NCI-H82 treated with DMSO at 0.1 percent for 48 hours (cell line): Measurements from ENCODE around the gene MT1F.
"Not testable (repeated sequence)": the region's sequence is repeated elsewhere in the genome, so short reads cannot be mapped to it uniquely, and the experiment has no call there.

Source experiments
- DNase-seq: peaks from one replicate; lab custom pipeline; 2025; ENCODE audit not compliant: unreplicated experiment; lab: John Stamatoyannopoulos, UW

Gene MT1F

DNA sequence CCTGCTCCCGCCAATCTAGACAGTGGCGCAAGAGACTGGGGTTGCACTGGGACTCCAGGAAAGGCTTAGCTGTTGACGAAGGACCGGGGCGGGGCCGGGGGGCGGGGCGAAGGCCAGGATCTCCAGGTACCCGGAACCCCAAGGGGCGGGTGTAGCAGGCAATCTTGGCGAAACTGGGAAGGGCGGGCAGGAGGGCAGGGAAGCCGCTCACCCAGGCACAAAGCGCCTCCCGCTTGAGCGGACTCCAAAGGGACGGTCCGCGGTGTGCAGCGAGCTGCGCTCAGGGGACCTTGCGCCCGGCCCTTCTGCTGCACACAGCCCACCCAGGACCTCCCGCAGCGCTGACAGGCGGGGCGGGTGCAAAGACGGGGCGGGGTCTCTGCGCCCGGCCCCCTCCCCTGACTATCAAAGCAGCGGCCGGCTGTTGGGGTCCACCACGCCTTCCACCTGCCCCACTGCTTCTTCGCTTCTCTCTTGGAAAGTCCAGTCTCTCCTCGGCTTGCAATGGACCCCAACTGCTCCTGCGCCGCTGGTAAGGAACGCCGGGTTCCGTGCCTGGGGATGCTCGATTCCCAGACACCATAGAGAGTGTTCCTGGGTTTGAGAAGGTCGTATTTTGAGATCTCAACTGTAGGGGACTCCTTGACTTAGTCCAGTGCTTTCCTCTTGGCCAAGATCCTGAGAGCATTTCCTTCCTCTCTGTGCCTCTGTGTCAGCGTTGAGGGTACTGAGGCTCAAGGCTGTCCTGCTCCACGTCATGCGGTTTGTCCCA is at the start of gene MT1F:
Gene MT1F (plus strand): TSS at position 405 of the 772 bp plus-strand sequence. CDS start 100 bp downstream, at position 505.
- peak; percentile 8 for DNase-seq

DNA sequence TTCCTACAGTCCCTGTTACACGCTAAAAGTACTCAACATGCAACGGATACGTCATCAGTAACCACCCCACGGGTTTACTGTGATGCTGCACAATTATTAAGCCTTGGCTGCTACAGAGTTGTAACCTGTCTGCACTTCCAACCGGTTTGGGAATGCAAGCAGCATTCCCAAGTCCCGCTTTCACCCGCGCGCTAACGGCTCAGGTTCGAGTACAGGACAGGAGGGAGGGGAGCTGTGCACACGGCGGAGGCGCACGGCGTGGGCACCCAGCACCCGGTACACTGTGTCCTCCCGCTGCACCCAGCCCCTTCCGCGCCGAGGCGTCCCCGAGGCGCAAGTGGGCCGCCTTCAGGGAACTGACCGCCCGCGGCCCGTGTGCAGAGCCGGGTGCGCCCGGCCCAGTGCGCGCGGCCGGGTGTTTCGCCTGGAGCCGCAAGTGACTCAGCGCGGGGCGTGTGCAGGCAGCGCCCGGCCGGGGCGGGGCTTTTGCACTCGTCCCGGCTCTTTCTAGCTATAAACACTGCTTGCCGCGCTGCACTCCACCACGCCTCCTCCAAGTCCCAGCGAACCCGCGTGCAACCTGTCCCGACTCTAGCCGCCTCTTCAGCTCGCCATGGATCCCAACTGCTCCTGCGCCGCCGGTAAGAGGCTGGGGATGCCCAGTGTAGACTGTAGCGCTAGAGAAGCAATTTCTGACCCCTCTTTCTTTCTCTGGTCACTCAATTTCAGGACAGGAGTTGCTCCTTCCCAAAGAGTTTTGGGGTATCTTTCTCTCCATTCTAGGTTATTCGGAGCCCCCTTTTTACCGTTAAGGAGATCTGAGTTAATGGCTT is 49.5 kb upstream of the MT1F start, which contains the start of gene MT2A:
Gene MT2A (plus strand): TSS at position 542 of the 833 bp plus-strand sequence. CDS start 72 bp downstream, at position 614.
- DNase-seq: peak; percentile 86

DNA sequence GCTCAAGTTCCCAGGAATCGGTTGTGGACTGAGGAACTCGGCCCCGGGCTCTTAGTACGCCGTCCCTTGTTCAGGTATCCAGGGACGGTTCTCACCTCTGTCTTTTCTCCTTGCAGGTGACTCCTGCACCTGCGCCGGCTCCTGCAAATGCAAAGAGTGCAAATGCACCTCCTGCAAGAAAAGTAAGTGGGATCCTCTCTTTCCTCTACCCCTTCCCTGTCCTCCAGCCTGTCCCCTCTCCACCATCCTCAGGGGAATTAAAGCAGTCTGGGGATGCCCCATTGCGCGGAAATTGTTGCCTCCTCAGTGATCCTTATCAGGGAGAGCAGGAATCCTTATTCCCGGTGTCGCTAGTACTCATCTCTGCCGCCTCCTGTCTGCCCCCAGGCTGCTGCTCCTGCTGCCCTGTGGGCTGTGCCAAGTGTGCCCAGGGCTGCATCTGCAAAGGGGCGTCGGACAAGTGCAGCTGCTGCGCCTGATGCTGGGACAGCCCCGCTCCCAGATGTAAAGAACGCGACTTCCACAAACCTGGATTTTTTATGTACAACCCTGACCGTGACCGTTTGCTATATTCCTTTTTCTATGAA is 48.8 kb upstream of the MT1F start:
- DNase-seq: no peak

DNA sequence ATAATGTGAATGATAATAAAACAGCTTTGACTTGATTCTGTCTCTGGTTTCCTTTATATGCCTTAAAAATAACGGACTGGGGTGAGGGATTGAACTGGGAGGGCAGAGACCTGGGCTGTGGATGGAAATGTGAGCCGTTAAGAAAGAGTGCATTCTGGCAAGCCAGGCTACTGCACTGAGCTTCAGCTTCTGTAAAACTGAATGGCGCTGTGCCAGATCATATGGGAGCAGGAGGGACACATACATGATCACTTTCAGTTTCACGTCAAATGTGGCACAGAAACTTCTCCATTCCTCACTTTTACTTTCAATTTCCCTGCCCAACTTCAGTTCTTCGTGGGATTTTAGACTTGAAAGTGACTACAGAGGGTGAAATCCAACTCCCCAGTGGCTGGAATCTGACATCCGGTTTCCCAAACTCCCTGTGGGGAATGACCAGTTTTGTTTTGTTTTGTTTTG is 48.3 kb upstream of the MT1F start:
- DNase-seq: no peak

DNA sequence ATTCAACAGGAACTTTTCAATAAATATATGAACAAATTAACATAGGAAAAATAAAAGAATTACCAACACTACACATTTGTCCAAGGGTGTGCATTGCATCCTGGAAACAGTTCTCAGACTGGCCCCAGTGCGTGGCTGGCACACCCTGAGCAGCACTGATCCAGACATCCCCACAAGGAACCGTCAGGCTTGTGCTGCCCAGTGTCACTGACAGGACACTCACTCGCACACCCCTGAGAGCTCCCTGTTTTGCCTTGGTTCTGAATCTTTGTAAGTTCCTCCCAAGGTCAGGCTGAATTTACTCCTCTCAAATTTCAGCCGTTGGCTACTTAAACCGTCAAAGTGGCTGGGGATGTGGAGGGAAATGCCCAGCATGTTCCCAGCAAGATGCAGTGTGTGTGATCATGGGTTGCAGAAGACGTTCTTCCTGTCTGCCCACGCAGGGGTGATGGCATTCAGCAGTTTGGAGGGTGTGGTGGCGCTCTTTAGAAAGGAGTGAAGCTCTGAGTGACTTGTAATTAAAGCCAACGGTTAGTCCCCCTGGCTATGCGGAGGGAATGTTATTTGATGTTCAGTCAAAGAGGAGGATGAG is 47.6 kb upstream of the MT1F start:
- DNase-seq: no peak

DNA sequence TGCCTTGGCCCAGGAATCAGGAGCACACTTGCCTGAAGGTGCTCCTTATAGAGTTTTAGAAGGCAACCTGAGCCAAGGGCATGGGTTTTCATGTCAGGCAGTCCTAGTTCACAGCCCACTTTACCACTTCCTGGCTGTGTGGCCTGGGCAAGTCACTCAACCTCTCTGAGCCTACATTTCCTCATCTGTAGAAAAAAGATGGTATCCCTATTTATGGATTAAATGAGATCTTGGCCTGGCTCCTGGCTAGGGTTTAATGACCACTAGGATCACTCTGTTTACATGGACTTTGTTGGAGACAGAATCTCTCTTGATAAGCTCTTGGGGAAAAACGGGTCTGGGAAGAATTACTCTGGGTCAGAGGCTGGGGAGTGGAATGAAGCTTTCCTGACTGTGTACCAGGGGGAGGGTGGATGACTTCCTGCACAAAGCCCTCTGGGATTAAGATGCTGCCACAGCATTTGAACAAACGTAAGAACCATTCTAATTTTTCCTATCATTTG is 47.1 kb upstream of the MT1F start:
- DNase-seq: no peak

DNA sequence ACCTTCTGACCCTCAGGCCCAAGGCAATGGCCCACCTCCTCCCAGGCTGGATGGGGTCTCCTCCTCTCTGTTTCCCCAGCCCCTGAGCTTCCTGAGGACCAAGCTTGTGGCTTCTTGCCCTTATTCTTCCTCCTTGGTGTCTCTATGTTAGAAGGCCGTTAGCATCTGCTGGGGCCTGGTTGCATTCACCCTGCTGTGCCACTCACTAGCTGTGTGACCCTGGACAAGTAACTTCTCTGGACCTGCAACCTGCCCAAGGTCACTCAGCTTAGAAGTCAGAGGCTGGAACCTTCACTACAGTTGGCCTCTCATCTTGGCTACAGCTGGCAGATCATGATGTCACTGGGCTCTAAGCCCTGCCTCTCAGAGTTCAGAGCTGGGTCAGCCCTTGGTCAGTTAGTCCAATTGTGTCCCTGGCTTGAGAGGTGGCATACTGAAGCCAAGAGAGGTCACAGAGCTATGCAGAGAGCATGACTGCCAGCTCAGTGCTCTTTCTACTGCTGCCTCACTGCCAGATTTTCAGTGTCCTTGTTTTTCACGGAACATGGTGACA is 46.4 kb upstream of the MT1F start:
- no peak for DNase-seq

DNA sequence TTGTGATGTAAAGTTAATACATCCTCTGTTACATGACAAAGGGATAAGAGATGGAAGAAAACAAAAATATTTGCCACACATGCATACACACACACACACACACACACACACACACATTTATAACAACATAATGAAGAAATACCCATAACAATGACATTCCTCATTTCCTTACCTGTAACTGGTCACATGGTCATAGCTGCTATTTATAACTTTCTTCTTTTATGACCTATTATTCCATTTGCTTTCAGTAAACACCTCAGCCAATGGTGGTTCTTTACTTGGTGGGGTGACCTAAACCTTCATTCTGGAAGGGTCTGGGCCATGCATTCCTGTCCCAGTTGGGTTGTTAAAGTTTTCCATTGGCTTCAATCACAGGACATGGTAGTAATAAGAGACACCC is 44.1 kb upstream of the MT1F start:
- DNase-seq: no peak

DNA sequence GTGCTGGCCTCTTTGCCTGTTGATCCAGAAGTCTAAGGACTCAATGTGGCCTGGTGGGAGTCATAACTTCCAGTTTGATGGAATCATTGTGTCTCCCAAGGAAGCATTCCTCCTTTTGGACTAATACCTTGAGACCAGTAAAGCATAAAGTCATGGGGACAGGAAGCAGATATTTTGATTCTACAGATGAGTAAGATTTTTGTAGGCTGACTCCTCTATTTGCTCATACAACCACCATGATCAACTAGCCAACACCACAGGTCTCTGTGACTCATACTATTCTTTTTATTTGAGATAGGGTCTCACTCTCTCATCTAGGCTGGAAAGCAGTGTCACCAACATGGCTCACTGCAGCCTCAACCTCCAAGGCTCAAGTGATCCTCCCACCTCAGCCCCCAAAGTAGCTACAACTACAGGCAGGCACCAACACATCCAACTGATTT is 43.2 kb upstream of the MT1F start:
- DNase-seq: no peak

DNA sequence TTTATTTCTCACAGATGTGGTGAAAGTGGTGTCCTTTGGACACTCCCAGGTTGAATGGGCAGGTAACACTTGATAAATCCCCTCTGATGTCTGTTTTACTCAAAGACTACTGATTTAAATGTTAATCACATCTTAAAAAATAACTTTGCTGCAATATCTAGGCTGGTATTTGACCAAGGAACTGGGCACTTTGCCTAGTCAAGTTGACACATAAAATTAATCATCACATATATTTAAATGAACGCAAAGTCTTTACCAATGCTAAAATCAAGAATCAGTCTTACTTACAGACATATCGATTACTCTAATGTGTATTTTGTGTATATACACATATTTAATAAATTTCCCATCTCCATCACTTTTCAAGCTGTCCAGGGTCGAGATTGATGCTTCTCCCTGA is 42.4 kb upstream of the MT1F start:
- DNase-seq: no peak

DNA sequence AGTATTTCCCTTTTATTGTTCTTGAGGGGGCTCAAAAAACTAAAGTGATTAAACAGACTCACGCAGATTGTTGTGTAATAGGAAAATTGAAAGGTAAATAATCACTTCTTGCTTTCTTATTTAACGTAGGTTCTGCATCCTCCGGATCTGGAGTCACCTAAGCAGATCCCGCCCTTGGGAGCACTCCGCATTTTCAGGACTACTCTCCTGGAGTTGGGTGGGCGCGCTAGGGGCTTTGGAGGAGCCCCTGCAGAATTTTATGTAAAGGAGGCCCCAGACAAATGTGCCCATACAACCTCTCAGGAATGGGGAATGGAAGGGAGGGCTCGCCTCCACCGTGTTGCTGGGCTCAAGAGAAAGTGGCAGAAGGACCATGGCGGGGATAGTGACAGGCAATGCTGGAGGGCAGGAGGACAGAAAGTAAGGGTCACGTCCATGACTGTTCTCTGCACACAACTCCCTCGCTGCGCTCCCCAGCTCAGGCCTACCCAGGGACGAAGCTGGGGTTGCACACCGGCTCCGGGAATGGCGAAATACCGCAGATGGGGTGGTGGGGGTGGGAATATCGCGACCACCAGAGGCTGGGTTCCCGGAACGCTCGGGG is 41.0 kb upstream of the MT1F start:
- no peak for DNase-seq

DNA sequence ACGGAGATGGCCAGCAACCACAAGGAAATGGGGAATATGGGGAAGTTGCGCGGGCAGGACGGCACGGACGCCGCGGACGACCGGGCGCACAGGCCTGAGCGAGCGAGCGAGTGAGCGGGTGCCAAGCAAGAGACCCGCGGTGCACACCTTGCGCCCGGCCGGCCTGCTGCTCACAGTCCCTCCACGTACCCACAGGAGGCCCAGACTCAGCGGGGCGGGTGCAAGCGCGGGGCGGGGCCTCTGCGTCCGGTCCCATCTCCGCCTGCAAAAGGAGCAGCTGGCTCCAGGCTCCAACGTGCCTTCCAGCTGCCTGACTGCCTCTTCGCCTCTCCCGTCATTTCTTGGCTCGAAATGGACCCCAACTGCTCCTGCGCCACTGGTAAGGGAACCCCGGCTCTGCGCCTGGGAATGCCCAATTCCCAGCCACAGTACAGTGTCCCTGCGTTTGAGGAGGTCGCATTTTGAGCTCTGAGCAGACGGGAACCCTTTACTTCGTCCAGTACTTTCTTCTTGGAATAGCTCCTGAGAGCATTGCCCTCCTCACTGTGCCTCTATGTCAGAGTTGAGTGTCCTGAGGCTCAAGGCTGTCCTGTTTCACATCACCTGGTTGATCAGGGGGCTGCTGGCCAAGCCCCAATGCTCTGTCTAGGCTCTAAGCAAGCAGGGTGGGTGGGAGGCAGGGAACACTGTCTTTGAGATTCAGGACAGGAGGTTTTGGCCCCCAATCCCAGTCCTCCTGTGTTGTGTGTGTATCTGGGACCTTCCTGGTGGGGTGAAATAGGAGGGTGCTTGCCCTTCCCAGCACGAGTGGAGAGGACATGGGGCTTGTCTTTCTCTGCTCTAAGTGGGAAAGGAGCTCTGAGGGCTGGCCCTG is 40.3 kb upstream of the MT1F start:
- DNase-seq: no peak

DNA sequence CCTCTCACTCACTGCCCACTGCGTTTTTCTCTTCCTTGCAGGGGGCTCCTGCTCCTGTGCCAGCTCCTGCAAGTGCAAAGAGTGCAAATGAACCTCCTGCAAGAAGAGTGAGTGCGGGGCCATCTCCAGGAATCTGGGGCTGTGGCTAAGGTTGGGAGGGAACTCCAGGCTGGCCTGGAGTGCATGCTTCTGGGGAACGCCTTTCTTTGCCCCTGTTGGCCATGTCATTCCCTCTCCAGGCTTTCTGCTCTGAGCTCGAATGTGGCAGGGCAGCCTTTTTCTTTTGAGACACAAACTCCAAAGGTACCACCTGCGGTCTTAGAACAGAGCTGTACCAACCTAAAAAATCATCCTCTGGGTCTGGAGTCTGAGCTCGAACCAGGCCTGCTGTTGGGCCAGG is 39.6 kb upstream of the MT1F start:
- no peak for DNase-seq

DNA sequence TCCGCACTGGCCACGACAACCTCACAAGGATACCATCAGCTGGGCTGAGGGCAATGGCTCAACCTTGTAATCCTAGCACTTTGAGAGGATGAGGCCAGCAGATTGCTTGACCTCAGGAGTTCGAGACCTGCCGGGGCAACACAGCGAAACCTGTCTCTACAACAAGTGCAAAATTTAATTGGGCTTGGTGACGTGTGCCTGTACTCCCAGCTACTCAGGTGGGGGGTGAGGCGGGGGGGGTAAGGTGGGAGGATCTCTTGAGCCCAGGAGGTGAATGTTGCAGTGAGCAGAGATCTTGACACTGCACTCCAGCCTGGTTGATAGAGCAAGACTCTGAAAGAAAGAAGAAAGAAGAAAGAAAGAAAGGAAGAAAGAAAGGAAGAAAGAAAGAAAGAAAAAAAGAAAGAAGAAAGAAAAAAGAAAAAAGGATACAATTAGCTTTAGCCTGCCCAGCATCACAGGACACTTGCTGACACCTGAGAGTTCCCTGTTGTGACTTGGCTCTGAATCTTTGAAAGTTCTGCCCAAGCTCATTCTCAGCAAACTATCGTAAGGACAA is 37.3 kb upstream of the MT1F start:
- DNase-seq: no peak

DNA sequence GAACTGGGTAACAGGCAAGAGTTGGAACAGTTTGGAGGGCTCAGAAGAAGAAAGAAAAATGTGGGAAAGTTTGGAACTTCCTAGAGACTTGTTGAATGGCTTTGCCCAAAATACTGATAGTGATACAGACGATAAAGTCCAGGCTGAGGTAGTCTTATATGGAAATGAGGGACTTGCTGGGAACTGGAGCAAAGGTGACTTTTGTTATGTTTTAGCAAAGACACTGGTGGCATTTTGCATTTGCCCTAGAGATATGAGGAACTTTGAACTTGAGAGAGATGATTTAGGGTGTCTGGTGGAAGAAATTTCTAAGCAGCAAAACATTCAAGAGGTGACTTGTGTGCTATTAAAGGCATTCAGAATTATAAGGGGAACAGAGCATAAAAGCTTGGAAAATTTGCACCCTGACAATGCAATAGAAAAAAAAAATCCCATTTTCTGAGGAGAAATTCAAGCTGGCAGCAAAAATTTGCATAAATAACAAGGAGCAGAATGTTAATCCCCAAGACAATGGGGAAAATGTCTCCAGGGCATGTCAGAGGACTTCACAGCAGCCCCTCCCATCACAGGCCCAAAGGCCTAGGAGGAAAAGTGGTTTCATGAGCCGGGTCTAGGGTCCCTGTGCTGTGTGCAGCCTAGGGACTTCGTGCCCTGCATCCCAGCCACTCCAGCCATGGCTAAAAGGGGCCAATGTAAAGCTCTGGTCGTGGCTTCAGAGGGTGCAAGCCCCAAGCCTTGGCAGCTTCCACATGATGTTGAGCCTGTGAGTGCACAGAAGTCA is 35.9 kb upstream of the MT1F start:
- DNase-seq: not testable (repeated sequence)

DNA sequence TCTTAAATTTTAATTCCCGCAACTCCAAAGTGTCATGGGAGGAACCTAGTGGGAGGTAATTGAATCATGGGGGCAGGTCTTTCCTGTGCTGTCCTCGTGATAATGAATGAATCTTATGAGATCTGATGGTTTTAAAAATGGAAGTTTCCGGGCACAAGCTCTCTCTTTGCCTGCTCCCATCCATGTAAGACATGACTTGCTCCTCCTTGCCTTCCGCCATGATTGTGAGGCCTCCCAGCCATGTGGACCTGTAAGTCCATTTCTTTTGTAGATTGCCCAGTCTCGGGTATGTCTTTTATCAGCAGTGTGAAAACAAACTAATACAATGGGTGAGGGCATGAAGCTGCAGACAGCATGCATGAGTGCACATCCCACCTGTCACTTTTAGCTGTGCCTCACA is 34.6 kb upstream of the MT1F start:
- DNase-seq: not testable (repeated sequence)

DNA sequence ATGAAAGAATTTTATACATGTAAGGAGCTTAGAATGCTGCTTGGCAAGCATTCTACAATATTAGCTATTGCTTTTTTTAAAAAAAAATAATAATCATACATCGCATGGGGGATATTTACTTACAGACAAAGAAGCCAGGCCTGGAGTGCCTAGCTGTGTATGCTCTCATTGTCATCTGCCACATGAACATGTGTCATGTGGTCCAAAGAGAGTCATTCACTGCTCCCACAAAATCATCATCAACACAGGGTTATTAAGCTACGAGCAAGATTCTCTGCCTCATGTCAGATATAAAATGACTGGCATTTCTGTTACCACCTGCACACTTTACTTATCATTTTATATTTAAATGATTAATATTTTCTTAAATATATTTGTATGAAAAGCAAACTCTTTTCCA is 34.1 kb upstream of the MT1F start:
- no peak for DNase-seq
